K562 (cell line): ENCODE data around the gene SUPT7L. TPM values are rescaled to one million over a fixed set of nuclear protein-coding genes. Genes with fewer than 3 reads are reported as not detected.

Experiments
- ATAC-seq: fragments of 200-7000 bp; cut with Tn5 transposase; 3 replicates; pipeline ENCODE4 v1.9.1; 2020; ENCODE audit warnings: moderate library complexity
- BruUV-seq: library from RNA; stranded (reverse); fragments of 400-500 nt; replicated peaks from 2 replicates; lab custom pipeline; 2021; lab: Mats Ljungman, UMichigan
- CTCF ChIA-PET: fragments of 300-600 bp; formaldehyde crosslinking; extraction: SDS; loops from one replicate; lab custom pipeline; 2021; ENCODE audit warnings: low intra/inter-chr PET ratio; lab: Yijun Ruan, JAX
- POLR2A ChIA-PET: fragments of 300-600, 350-650 bp; sonication (Branson Sonifier 250); formaldehyde crosslinking; extraction: SDS; loops from one replicate; lab custom pipeline; 2021; ENCODE audit warnings: antibody characterized with exemption, inconsistent platforms; lab: Yijun Ruan, JAX
- DNase-seq, 4 experiments: peaks; one replicate each; pipeline versions ENCODE4 v3.0.0 to v3.0.0-alpha.2; 2011 to 2018; ENCODE audit warnings: low spot score in 3 of 4, mixed read lengths in 3 of 4; ENCODE audit errors: extremely low read depth in 1 of 4
- FAIRE-seq: peaks from 2 replicates; lab custom pipeline; 2011; peaks lifted over from hg19 to GRCh38; lab: Jason Lieb, UNC
- H2AFZ ChIP-seq: 2 replicates; pipeline ENCODE4 v1.6.0; 2011; ENCODE audit warnings: low read depth, low read length, control low read depth, inconsistent platforms
- H3K27ac ChIP-seq: fragments of 200-600 bp; 3 replicates; pipeline ENCODE4 v1.8.0; 2011; ENCODE audit warnings: low read depth, mild to moderate bottlenecking, control low read depth, inconsistent platforms, low read length, moderate library complexity, mixed read lengths; ENCODE audit errors: extremely low read depth
- H3K27me3 ChIP-seq, 2 experiments: fragments of 300-600 bp in 1 of 2; 2 replicates in 1 of 2; 3 replicates in 1 of 2; pipeline versions ENCODE4 v1.6.0 to v1.8.0; 2011; ENCODE audit warnings: inconsistent platforms in 2 of 2, low read length in 2 of 2, mild to moderate bottlenecking in 1 of 2, mixed read lengths in 1 of 2, moderate library complexity in 1 of 2; ENCODE audit not compliant: control insufficient read depth in 2 of 2, insufficient read depth in 2 of 2
- H3K36me3 ChIP-seq: fragments of 300-600 bp; 3 replicates; pipeline ENCODE4 v1.8.0; 2011; ENCODE audit warnings: mild to moderate bottlenecking, low read length, inconsistent platforms; ENCODE audit not compliant: control insufficient read depth, insufficient read depth
- H3K4me1 ChIP-seq, 2 experiments: fragments of 200-600 bp in 1 of 2; replicated peaks in 1 of 2; 2 replicates in 1 of 2; 3 replicates in 1 of 2; pipeline versions ENCODE4 v1.5.1 to v1.8.0; 2011; ENCODE audit warnings: inconsistent platforms in 2 of 2, low read length in 2 of 2, mild to moderate bottlenecking in 1 of 2, mixed read lengths in 1 of 2, moderate library complexity in 1 of 2; ENCODE audit not compliant: control insufficient read depth in 2 of 2, insufficient read depth in 2 of 2
- H3K4me2 ChIP-seq: 2 replicates; pipeline ENCODE4 v1.6.1; 2011; ENCODE audit warnings: low read length, control low read depth, inconsistent platforms, mixed read lengths; ENCODE audit not compliant: insufficient read depth
- H3K4me3 ChIP-seq: fragments of 200-600 bp; sonication (generic), shearing (Covaris generic); 2 replicates; pipeline ENCODE4 v1.5.1; 2016; ENCODE audit warnings: control low read depth, inconsistent platforms
- H3K79me2 ChIP-seq: fragments of 200-600 bp; 3 replicates; pipeline ENCODE4 v1.8.0; 2011; ENCODE audit warnings: low read length, inconsistent platforms; ENCODE audit not compliant: control insufficient read depth, insufficient read depth
- H3K9ac ChIP-seq, 2 experiments: 2 replicates each; pipeline versions ENCODE4 v1.6.0 to v1.6.1; 2011; ENCODE audit warnings: low read depth in 2 of 2, low read length in 2 of 2, control low read depth in 1 of 2, inconsistent platforms in 1 of 2, mild to moderate bottlenecking in 1 of 2, mixed read lengths in 1 of 2; ENCODE audit not compliant: insufficient read depth in 1 of 2
- H3K9me1 ChIP-seq: one replicate; pipeline ENCODE4 v1.6.0; 2011; ENCODE audit warnings: inconsistent platforms, mild to moderate bottlenecking, low read length, moderate library complexity; ENCODE audit not compliant: control insufficient read depth, insufficient read depth
- H3K9me3 ChIP-seq: replicated peaks from 2 replicates; pipeline ENCODE4 v1.5.1; 2011; ENCODE audit warnings: low read depth, low read length, inconsistent platforms; ENCODE audit not compliant: control insufficient read depth, insufficient read depth
- H4K20me1 ChIP-seq: replicated peaks from 2 replicates; pipeline ENCODE4 v1.6.1; 2011; ENCODE audit warnings: low read length, inconsistent platforms, mixed read lengths; ENCODE audit not compliant: control insufficient read depth, insufficient read depth
- CCNT2 ChIP-seq: IDR thresholded peaks from 2 replicates; pipeline ENCODE4 v1.6.1; 2011; ENCODE audit warnings: borderline replicate concordance, low read depth, mild to moderate bottlenecking, moderate library complexity, mixed read lengths, low read length; ENCODE audit not compliant: insufficient read length; ENCODE audit errors: extremely low read depth
- HLTF ChIP-seq: fragments of 450-650 bp; IDR thresholded peaks from 2 replicates; pipeline ENCODE4 v1.6.1; 2016
- HMGN3 ChIP-seq: IDR thresholded peaks from 2 replicates; pipeline ENCODE4 v1.6.1; 2011; ENCODE audit warnings: borderline replicate concordance, low read depth, mild to moderate bottlenecking, mixed read lengths, low read length; ENCODE audit not compliant: insufficient read length; ENCODE audit errors: extremely low read depth
- RBM14 ChIP-seq: fragments of 200-400 bp; formaldehyde crosslinking; IDR thresholded peaks from 2 replicates; pipeline ENCODE4 v1.6.1; 2018; ENCODE audit warnings: low read depth, mild to moderate bottlenecking, low read length, moderate library complexity, borderline replicate concordance; ENCODE audit not compliant: insufficient read depth
- RBM34 ChIP-seq: fragments of 200-400 bp; formaldehyde crosslinking; IDR thresholded peaks from 2 replicates; pipeline ENCODE4 v1.6.1; 2018; ENCODE audit warnings: low read length, borderline replicate concordance; ENCODE audit not compliant: insufficient read depth
- RFX1 ChIP-seq: fragments of 450-650 bp; IDR thresholded peaks from 2 replicates; pipeline ENCODE4 v1.6.1; 2016; ENCODE audit warnings: mild to moderate bottlenecking, moderate library complexity
- STAT5B ChIP-seq: fragments of 250-450 bp; sonication (Bioruptor Pico); IDR thresholded peaks from 2 replicates; pipeline ENCODE4 v1.8.0; 2021; ENCODE audit warnings: mild to moderate bottlenecking, inconsistent platforms
- U2AF1 ChIP-seq: fragments of 200-400 bp; formaldehyde crosslinking; optimal IDR thresholded peaks from 2 replicates; pipeline ENCODE3; 2017; ENCODE audit warnings: mild to moderate bottlenecking, low read depth, low read length, moderate library complexity
- YBX1 ChIP-seq: fragments of 450-650 bp; IDR thresholded peaks from 2 replicates; pipeline ENCODE4 v1.7.1; 2016; ENCODE audit warnings: mild to moderate bottlenecking
- ZBTB8A ChIP-seq: fragments of 450-650 bp; IDR thresholded peaks from 2 replicates; pipeline ENCODE4 v1.6.1; 2018; ENCODE audit warnings: mild to moderate bottlenecking, moderate library complexity; ENCODE audit not compliant: partially characterized antibody
- ZFP1 ChIP-seq: fragments of 450-650 bp; formaldehyde crosslinking; IDR thresholded peaks from 2 replicates; pipeline ENCODE4 v1.4.0; 2020; ENCODE audit warnings: mild to moderate bottlenecking, mixed read lengths
- WGBS: fragments of 100-300 bp; shearing (Covaris generic); methylation state at CpG from one replicate; pipeline ENCODE4 v1.1.6; 2016; ENCODE audit warnings: low coverage, mixed read lengths; ENCODE audit not compliant: insufficient coverage; ENCODE audit errors: missing lambda C conversion rate; 5-methylcytosine and 5-hydroxymethylcytosine counted together
- in situ Hi-C: fragments of 300-500 bp; cut with MboI; formaldehyde crosslinking; loops from 4 replicates; pipeline ENCODE4 v1.15.0; 2018; ENCODE audit warnings: inconsistent platforms, mixed read lengths
- intact Hi-C: fragments of 100-400 bp; cut with micrococcal nuclease; formaldehyde crosslinking; loops from 2 replicates; pipeline ENCODE4 v1.14.2; 2022
- polyA plus RNA-seq, 8 experiments: library from polyadenylated mRNA; depleted of rRNA in 4 of 8; stranded (reverse) in 5 of 8; unstranded in 3 of 8; fragments of >200 nt; fragmentation: Nextera tagmentation in 2 of 8; fragmentation: Illumina TruSeq in 1 of 8; extraction: Ambion mirVana in 2 of 8; extraction: Trizol in 1 of 8; gene quantifications; 2 replicates each; pipeline versions ENCODE4 v1.2.1 to v1.2.3, GENCODE V29; 2011 to 2014; ENCODE audit warnings: inconsistent platforms in 1 of 8, missing spikeins in 1 of 8
- total RNA-seq, 7 experiments: library from RNA; depleted of rRNA in 6 of 7; stranded (reverse); fragments of >200 nt in 6 of 7; fragmentation: Illumina TruSeq in 2 of 7; extraction: Trizol in 2 of 7; gene quantifications; 2 replicates each; pipeline versions ENCODE4 v1.2.1 to v1.2.3, GENCODE V29; 2011 to 2021; ENCODE audit warnings: low replicate concordance in 1 of 7
- TF ChIP-seq, protein P1 (sequence below): fragments of 250-450 bp; sonication (Bioruptor Pico); IDR thresholded peaks from 2 replicates; pipeline ENCODE4 v1.5.0; 2021; ENCODE audit warnings: mild to moderate bottlenecking, borderline replicate concordance
- TF ChIP-seq, protein P2 (sequence below): fragments of 450-650 bp; IDR thresholded peaks from 2 replicates; pipeline ENCODE4 v1.7.0; 2016; ENCODE audit warnings: borderline replicate concordance

SUPT7L gene
- total and polyA plus RNA-seq, 9 of the 15 experiments (the other 6 are each of a cell fraction or from before 2014, with no cell fraction given), result 22.0 to 72.8 (median 40.2) TPM

DNA sequence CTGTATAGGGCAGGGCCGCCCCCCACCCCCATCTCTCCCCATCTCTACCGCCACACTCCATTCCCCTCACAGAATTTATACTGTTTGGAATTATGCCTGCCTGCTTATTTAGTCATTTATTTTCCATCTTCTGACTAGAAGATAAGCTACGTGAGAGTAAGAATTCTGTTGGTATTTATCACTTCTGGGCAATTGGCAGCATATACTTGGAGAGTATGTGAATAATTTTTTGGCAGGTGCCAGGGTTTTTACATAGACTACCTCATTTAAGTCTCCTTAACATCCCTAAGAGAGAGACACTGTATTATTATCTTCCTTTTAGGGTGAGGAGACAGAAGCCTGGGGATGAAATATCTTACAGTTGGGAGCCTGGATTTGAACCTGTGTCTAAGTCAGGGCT lies 45.3 kb upstream of the SUPT7L start:
- BruUV-seq, result no TSS peak
- no peaks in the 10 kb centered on the region for H3K36me3 ChIP-seq
- ChIA-PET CTCF (no interaction called here), POLR2A (interaction anchor here (0.7 to 1.3 kb wide), 2 partner anchors 28 to 155 kb away, joined by 3 to 4 read pairs; no protein-coding TSS in a partner anchor)
- 20% methylated on average over 3 of the region's 3 CpGs for WGBS
- TF ChIP-seq HLTF, result no peak
- no peak for TF ChIP-seq RFX1
- no peak for TF ChIP-seq YBX1
- no peak for TF ChIP-seq RBM14
- no peak for TF ChIP-seq CCNT2
- TF ChIP-seq ZBTB8A, result no peak
- TF ChIP-seq U2AF1, result no peak
- no peak for TF ChIP-seq HMGN3
- TF ChIP-seq, protein P1, sequence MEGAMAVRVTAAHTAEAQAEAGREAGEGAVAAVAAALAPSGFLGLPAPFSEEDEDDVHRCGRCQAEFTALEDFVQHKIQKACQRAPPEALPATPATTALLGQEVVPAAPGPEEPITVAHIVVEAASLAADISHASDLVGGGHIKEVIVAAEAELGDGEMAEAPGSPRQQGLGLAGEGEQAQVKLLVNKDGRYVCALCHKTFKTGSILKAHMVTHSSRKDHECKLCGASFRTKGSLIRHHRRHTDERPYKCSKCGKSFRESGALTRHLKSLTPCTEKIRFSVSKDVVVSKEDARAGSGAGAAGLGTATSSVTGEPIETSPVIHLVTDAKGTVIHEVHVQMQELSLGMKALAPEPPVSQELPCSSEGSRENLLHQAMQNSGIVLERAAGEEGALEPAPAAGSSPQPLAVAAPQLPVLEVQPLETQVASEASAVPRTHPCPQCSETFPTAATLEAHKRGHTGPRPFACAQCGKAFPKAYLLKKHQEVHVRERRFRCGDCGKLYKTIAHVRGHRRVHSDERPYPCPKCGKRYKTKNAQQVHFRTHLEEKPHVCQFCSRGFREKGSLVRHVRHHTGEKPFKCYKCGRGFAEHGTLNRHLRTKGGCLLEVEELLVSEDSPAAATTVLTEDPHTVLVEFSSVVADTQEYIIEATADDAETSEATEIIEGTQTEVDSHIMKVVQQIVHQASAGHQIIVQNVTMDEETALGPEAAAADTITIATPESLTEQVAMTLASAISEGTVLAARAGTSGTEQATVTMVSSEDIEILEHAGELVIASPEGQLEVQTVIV (CRISPR knock-in tag), result no peak
- TF ChIP-seq ZFP1 (CRISPR knock-in tag), result no peak
- TF ChIP-seq, protein P2, sequence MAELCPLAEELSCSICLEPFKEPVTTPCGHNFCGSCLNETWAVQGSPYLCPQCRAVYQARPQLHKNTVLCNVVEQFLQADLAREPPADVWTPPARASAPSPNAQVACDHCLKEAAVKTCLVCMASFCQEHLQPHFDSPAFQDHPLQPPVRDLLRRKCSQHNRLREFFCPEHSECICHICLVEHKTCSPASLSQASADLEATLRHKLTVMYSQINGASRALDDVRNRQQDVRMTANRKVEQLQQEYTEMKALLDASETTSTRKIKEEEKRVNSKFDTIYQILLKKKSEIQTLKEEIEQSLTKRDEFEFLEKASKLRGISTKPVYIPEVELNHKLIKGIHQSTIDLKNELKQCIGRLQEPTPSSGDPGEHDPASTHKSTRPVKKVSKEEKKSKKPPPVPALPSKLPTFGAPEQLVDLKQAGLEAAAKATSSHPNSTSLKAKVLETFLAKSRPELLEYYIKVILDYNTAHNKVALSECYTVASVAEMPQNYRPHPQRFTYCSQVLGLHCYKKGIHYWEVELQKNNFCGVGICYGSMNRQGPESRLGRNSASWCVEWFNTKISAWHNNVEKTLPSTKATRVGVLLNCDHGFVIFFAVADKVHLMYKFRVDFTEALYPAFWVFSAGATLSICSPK, result no peak
- TF ChIP-seq STAT5B (CRISPR knock-in tag), result no peak
- TF ChIP-seq RBM34, result no peak
- no peak overlapping the region for H3K4me2 ChIP-seq
- H3K9me1 ChIP-seq, result no peaks in the 10 kb centered on the region
- no peak overlapping the region for H3K27ac ChIP-seq
- in situ Hi-C loops (no loop called here), intact Hi-C loops (no loop called here)
- FAIRE-seq, result no peak
- H3K4me3 ChIP-seq, result no peak overlapping the region
- H2AFZ ChIP-seq, result no peak overlapping the region
- H3K27me3 ChIP-seq, result peaks cover 4% of the 10 kb centered on the region in 2 experiments; a peak in 1 of 5 replicates
- DNase-seq, result no peak
- no peak for ATAC-seq
- H3K9ac ChIP-seq, result no peak overlapping the region
- peaks cover 0 to 8% of the 10 kb centered on the region in 2 experiments; a peak in 4 of 5 replicates for H3K4me1 ChIP-seq
- H4K20me1 ChIP-seq, result no peaks in the 10 kb centered on the region
- H3K79me2 ChIP-seq, result no peaks in the 10 kb centered on the region
- no peaks in the 10 kb centered on the region for H3K9me3 ChIP-seq
